Measurements from ENCODE around the gene OXSR1.
"Not testable (repeated sequence)": the region's sequence is repeated elsewhere in the genome, so short reads cannot be mapped to it uniquely, and the experiment has no call there.

OXSR1 gene

GRCh38 chr3:38276081-38276916, 111.0 kb downstream of the OXSR1 start:
- DNase-seq = no peak

GRCh38 chr3:38276917-38277630, 111.7 kb downstream of the OXSR1 start:
- DNase-seq = no peak

GRCh38 chr3:38278841-38279240, 113.5 kb downstream of the OXSR1 start:
- no peak for DNase-seq

GRCh38 chr3:38281895-38282686, 116.8 kb downstream of the OXSR1 start, which contains the start of gene SLC22A14:
Gene SLC22A14, plus strand, starts transcription at chr3:38282294. Its CDS starts 23,733 bp downstream, at chr3:38306027.
- DNase-seq = no peak

- DNase-seq = no peak
Measured at GRCh38 chr3:38283810-38284755, 118.7 kb downstream of the OXSR1 start.

- DNase-seq = no peak
Measured at GRCh38 chr3:38284756-38285150, 119.4 kb downstream of the OXSR1 start.

GRCh38 chr3:38289286-38290217, 124.2 kb downstream of the OXSR1 start:
- DNase-seq = not testable (repeated sequence)

- not testable (repeated sequence) for DNase-seq
Measured at GRCh38 chr3:38297053-38297452, 131.7 kb downstream of the OXSR1 start.

- DNase-seq = no peak
Measured at GRCh38 chr3:38297537-38297936, 132.2 kb downstream of the OXSR1 start.

- peak; percentile 19 for DNase-seq
Measured at GRCh38 chr3:38297947-38298711, 132.8 kb downstream of the OXSR1 start.

Measured in activated CD8-positive, alpha-beta memory T cell treated with anti-CD3 and anti-CD28 coated beads for 24 hours (primary cell).